ENCODE data around the gene ITPRID2.
"Not testable (repeated sequence)": the region's sequence is repeated elsewhere in the genome, so short reads cannot be mapped to it uniquely, and the experiment has no call there.

Gene ITPRID2

GRCh38 chr2:181952404-181953226, 61.1 kb downstream of the ITPRID2 start:
- Histone ChIP-seq H3K9me3 (ENCODE audit: severe bottlenecking) (no peaks in the 10 kb centered on the region), H3K4me1 (ENCODE audit: insufficient read depth, poor library complexity, severe bottlenecking) (peaks cover 34% of the 10 kb centered on the region), H3K4me3 (ENCODE audit: severe bottlenecking) (no peak overlapping the region), H3K27me3 (ENCODE audit: insufficient read depth, poor library complexity, severe bottlenecking) (no peaks in the 10 kb centered on the region), H3K36me3 (ENCODE audit: low read depth) (no peaks in the 10 kb centered on the region), H3K27ac (ENCODE audit: poor library complexity, severe bottlenecking) (peak overlapping the region; percentile 86)
- ATAC-seq (ENCODE audit: low read depth) (no peak), DNase-seq (ENCODE audit: low spot score) (no peak)
- TF ChIP-seq CTCF (IDR thresholded peaks at IDR 0.05; ENCODE audit: poor library complexity, severe bottlenecking) = no peak

- peak; percentile 50 for TF ChIP-seq CTCF (IDR thresholded peaks at IDR 0.05; ENCODE audit: poor library complexity, severe bottlenecking)
- Histone ChIP-seq H3K4me3 (ENCODE audit: severe bottlenecking) (no peak overlapping the region), H3K27ac (ENCODE audit: poor library complexity, severe bottlenecking) (peak overlapping the region; percentile 86), H3K36me3 (ENCODE audit: low read depth) (no peaks in the 10 kb centered on the region), H3K9me3 (ENCODE audit: severe bottlenecking) (no peaks in the 10 kb centered on the region), H3K27me3 (ENCODE audit: insufficient read depth, poor library complexity, severe bottlenecking) (no peaks in the 10 kb centered on the region), H3K4me1 (ENCODE audit: insufficient read depth, poor library complexity, severe bottlenecking) (peaks cover 28% of the 10 kb centered on the region)
- DNase-seq (ENCODE audit: low spot score) (no peak), ATAC-seq (ENCODE audit: low read depth) (no peak)
These were observed 62.5 kb downstream of the ITPRID2 start for GRCh38 chr2:181953881-181954537.

GRCh38 chr2:181954538-181954883, 63.0 kb downstream of the ITPRID2 start:
- DNase-seq (ENCODE audit: low spot score) (no peak), ATAC-seq (ENCODE audit: low read depth) (no peak)

GRCh38 chr2:181955010-181955409, 63.5 kb downstream of the ITPRID2 start:
- Histone ChIP-seq H3K27me3 (ENCODE audit: insufficient read depth, poor library complexity, severe bottlenecking) (no peaks in the 10 kb centered on the region), H3K9me3 (ENCODE audit: severe bottlenecking) (no peaks in the 10 kb centered on the region), H3K4me3 (ENCODE audit: severe bottlenecking) (no peak overlapping the region), H3K36me3 (ENCODE audit: low read depth) (no peaks in the 10 kb centered on the region), H3K27ac (ENCODE audit: poor library complexity, severe bottlenecking) (peak overlapping the region; percentile 86), H3K4me1 (ENCODE audit: insufficient read depth, poor library complexity, severe bottlenecking) (peaks cover 31% of the 10 kb centered on the region)
- TF ChIP-seq CTCF (IDR thresholded peaks at IDR 0.05; ENCODE audit: poor library complexity, severe bottlenecking) = no peak
- peak; percentile 36 for ATAC-seq (ENCODE audit: low read depth)
- no peak for DNase-seq (ENCODE audit: low spot score)

More at GRCh38 chr2:181954538-181954883, 63.0 kb downstream of the ITPRID2 start:
- H3K36me3 ChIP-seq (ENCODE audit: low read depth) = no peaks in the 10 kb centered on the region
- H3K27me3 ChIP-seq (ENCODE audit: insufficient read depth, poor library complexity, severe bottlenecking) = no peaks in the 10 kb centered on the region
- H3K4me3 ChIP-seq (ENCODE audit: severe bottlenecking) = no peak overlapping the region
- H3K4me1 ChIP-seq (ENCODE audit: insufficient read depth, poor library complexity, severe bottlenecking) = peaks cover 28% of the 10 kb centered on the region
- peak; percentile 31 for TF ChIP-seq CTCF (IDR thresholded peaks at IDR 0.05; ENCODE audit: poor library complexity, severe bottlenecking)
- peak overlapping the region; percentile 86 for H3K27ac ChIP-seq (ENCODE audit: poor library complexity, severe bottlenecking)
- no peaks in the 10 kb centered on the region for H3K9me3 ChIP-seq (ENCODE audit: severe bottlenecking)

GRCh38 chr2:181955866-181956265, 64.3 kb downstream of the ITPRID2 start:
- H3K27me3 ChIP-seq (ENCODE audit: insufficient read depth, poor library complexity, severe bottlenecking); H3K9me3 ChIP-seq (ENCODE audit: severe bottlenecking); ATAC-seq (ENCODE audit: low read depth); H3K4me3 ChIP-seq (ENCODE audit: severe bottlenecking); H3K36me3 ChIP-seq (ENCODE audit: low read depth); DNase-seq (ENCODE audit: low spot score): not testable (repeated sequence)
- Histone ChIP-seq H3K4me1 (ENCODE audit: insufficient read depth, poor library complexity, severe bottlenecking) (peaks cover 33% of the 10 kb centered on the region), H3K27ac (ENCODE audit: poor library complexity, severe bottlenecking) (peak overlapping the region; percentile 86)

Measured in RWPE2 (cell line).